Testis (tissue), 2 donors: ENCODE measurements around the gene C4A.

ENCODE experiments used
- CTCF ChIP-seq, 3 experiments: fragments of 450-650 bp in 2 of 3; fragments of 200-600 bp in 1 of 3; sonication (generic) in 1 of 3; IDR thresholded peaks; one replicate each; pipeline ENCODE4 v1.5.1; 2016 to 2019; ENCODE audit warnings: antibody characterized with exemption in 3 of 3, mild to moderate bottlenecking in 2 of 3, moderate library complexity in 1 of 3
- POLR2A ChIP-seq: fragments of 450-650 bp; IDR thresholded peaks from one replicate; pipeline ENCODE4 v1.6.1; 2017; ENCODE audit warnings: antibody characterized with exemption, mild to moderate bottlenecking, moderate library complexity

- TF ChIP-seq CTCF (IDR thresholded peaks at IDR 0.05): no peak
- TF ChIP-seq POLR2A: no peak
Measured at GRCh38 chr6:31935823-31936222, 46.0 kb upstream of the C4A start.
